ENCODE results near the gene CD22. TPM values are rescaled to one million over a fixed set of nuclear protein-coding genes. Genes with fewer than 3 reads are reported as not detected.

Gene CD22
- total RNA-seq, 6 donors from 2014 or later = 8.8 to 36.7 (median 24.7) TPM

GRCh38 chr19:35317464-35318043 lies 11.4 kb upstream of the CD22 start:
- peaks cover 6 to 31% (median 18%) of the 10 kb centered on the region in 4 donors for H3K4me1 ChIP-seq
- H3K4me3 ChIP-seq = no peak overlapping the region
- peak in 1 of 2 donors; percentile 54 for DNase-seq
- ATAC-seq (ENCODE audit: low FRiP score in 2 of 2) = peak in 1 of 2 donors; percentile 28
- peak overlapping the region; percentile 39 to 70 (median 65) for H3K27ac ChIP-seq
- TF ChIP-seq POLR2A (IDR thresholded peaks at IDR 0.05) (peak in 1 of 4 donors; percentile 55), CTCF (IDR thresholded peaks at IDR 0.05) (no peak), POLR2AphosphoS5 (IDR thresholded peaks at IDR 0.05) (no peak), EP300 (IDR thresholded peaks at IDR 0.05) (no peak)
- no peaks in the 10 kb centered on the region for H3K27me3 ChIP-seq
- H3K36me3 ChIP-seq = no peaks in the 10 kb centered on the region
- peaks cover 0 to 5% (median 0%) of the 10 kb centered on the region in 4 donors for H3K9me3 ChIP-seq
- 54 to 62% methylated on average over 7 of the region's 7 CpGs for WGBS, 2 donors

GRCh38 chr19:35318679-35319448 lies 10.1 kb upstream of the CD22 start:
- no peak overlapping the region for H3K4me3 ChIP-seq
- 36 to 64% methylated on average over 10 to 16 of the region's 16 CpGs for WGBS, 2 donors
- peak in 1 of 4 donors; percentile 64 for TF ChIP-seq POLR2A (IDR thresholded peaks at IDR 0.05)
- TF ChIP-seq CTCF (IDR thresholded peaks at IDR 0.05) = no peak
- peak; percentile 57 to 75 for TF ChIP-seq POLR2AphosphoS5 (IDR thresholded peaks at IDR 0.05)
- peak in 2 of 4 donors; percentile 64 to 88 for TF ChIP-seq EP300 (IDR thresholded peaks at IDR 0.05)
- no peaks in the 10 kb centered on the region for H3K27me3 ChIP-seq
- H3K27ac ChIP-seq = peak overlapping the region in 3 of 4 donors; percentile 61 to 70 (median 62)
- ATAC-seq (ENCODE audit: low FRiP score in 2 of 2) (peak; percentile 67 to 89), DNase-seq (peak; percentile 62 to 85)
- no peaks in the 10 kb centered on the region for H3K36me3 ChIP-seq
- H3K4me1 ChIP-seq = peaks cover 6 to 29% (median 16%) of the 10 kb centered on the region in 4 donors
- H3K9me3 ChIP-seq = peaks cover 0 to 5% (median 0%) of the 10 kb centered on the region in 4 donors

GRCh38 chr19:35320065-35320713 lies 8.8 kb upstream of the CD22 start:
- no peaks in the 10 kb centered on the region for H3K27me3 ChIP-seq
- TF ChIP-seq EP300 (IDR thresholded peaks at IDR 0.05) = no peak
- TF ChIP-seq POLR2AphosphoS5 (IDR thresholded peaks at IDR 0.05) = no peak
- TF ChIP-seq POLR2A (IDR thresholded peaks at IDR 0.05) = no peak
- TF ChIP-seq CTCF (IDR thresholded peaks at IDR 0.05) = no peak
- peaks cover 0 to 5% (median 0%) of the 10 kb centered on the region in 4 donors for H3K9me3 ChIP-seq
- peak in 1 of 2 donors; percentile 14 for ATAC-seq (ENCODE audit: low FRiP score in 2 of 2)
- DNase-seq = peak in 1 of 2 donors; percentile 36
- peaks cover 6 to 29% (median 16%) of the 10 kb centered on the region in 4 donors for H3K4me1 ChIP-seq
- no peaks in the 10 kb centered on the region for H3K36me3 ChIP-seq
- H3K27ac ChIP-seq = peak overlapping the region in 3 of 4 donors; percentile 50 to 73 (median 62)
- 60 to 61% methylated on average over 8 to 12 of the region's 12 CpGs for WGBS, 2 donors
- no peak overlapping the region for H3K4me3 ChIP-seq

- no peak for TF ChIP-seq POLR2AphosphoS5 (IDR thresholded peaks at IDR 0.05)
- no peak for TF ChIP-seq CTCF (IDR thresholded peaks at IDR 0.05)
- no peak for TF ChIP-seq POLR2A (IDR thresholded peaks at IDR 0.05)
- no peak for TF ChIP-seq EP300 (IDR thresholded peaks at IDR 0.05)
- ATAC-seq (ENCODE audit: low FRiP score in 2 of 2) = no peak
- 88 to 89% methylated on average over 2 of the region's 2 CpGs for WGBS, 2 donors
- no peak for DNase-seq
- Histone ChIP-seq H3K9me3 (peaks cover 0 to 5% (median 0%) of the 10 kb centered on the region in 4 donors), H3K4me3 (no peak overlapping the region), H3K27ac (no peak overlapping the region), H3K4me1 (peaks cover 6 to 29% (median 16%) of the 10 kb centered on the region in 4 donors), H3K27me3 (no peaks in the 10 kb centered on the region), H3K36me3 (no peaks in the 10 kb centered on the region)
These were observed 7.7 kb upstream of the CD22 start for GRCh38 chr19:35321291-35321690.

Data from upper lobe of left lung (tissue), 6 donors.